ENCODE measurements around the gene CCDC3.

Gene CCDC3

DNA sequence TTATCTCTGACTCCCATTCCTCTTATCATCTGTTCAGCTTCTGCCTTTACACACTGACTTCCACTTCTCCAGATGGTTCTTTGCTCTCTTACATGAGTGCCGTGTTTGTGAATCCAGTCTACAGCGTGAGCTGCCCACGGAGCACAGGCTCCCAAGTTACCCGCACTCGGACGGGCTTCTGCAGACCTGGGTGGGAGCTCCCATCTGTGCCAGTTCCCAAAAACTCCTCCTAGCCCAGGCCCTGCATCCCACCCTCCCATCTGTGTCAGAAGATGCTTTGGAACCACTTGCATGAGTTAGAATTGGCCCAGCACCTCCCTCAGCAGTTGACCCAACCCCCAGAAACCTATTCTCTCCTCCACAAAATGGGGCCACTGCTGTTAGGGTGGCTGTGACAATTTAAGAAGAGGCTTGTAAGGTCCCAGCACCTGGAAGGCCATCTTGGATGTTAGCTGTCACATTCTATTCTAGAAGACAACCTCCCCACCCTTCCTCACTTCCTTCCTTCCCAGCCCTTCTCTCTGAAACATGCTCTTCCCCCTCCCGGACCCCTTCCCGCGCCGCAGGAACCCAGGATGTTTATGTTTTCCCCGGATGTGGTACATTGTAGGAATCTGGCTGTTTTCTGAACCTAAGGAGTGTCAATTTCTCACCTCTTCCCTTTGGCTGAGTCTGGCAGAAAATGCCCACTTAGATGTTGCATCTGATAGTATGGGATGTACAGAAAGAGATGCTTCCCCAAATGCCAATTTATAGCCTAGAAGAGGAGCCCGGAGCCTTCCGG, 79.2 kb downstream of the CCDC3 start:
- DNase-seq (ENCODE audit: low read depth) = no peak

DNA sequence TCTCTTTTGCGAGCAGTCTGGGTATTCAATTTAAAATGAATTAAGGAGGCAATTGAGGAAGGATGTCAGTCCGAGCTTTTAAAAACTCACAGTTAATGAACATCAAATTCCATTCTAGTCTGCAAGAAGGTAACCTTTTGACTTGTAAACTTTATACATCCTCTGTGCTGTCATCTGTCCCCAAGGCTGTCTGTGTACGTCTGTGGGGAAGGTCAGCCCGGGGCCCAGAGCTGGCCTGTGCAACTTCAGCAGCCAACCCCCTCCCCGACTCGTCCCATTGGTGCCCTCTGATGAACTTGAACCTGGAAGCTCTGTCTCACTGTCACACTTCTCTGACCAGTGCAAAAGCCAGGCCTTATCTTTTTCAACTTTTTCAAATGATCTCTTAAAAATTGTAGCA, 80.3 kb downstream of the CCDC3 start:
- DNase-seq (ENCODE audit: low read depth) = no peak

DNA sequence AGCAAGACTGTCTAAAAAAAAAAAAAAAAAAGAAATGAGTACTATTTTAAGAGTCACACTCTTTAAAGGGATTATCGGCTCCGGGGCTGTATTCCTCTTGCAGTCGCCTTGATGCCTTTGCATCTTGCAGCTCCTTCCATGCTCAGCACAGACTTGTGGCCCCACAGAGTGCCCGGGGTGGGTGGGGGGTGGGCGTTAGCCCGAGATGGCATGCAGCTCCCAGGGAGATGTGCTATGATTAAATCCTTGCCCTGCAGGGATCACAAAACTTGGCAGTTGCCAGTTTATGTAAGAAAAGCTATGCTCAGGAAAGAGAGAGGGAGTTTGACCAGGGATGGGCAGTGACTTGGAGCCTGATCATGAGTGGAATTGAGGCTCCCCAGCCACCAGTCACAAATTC, 81.9 kb downstream of the CCDC3 start:
- no peak for DNase-seq (ENCODE audit: low read depth)

DNA sequence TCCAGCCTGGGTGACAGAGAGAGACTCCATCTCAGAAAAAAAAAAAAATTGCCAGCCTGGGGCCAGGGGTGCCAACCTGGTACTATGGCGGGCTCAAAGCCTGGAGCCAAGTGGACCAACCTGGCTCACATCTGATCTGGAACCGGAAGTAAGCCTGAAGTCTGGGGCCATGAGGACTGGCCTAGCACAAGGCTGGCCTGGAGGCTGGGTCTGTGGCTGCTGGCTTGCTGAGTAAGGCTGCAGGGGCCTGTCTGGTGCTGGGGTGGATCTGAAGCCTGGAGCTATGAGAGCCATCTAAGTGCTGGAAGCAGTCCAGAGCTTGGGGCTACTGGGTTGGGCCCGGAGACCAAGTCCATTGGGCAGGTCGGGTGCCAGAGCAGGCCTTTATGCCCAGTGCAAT, 84.9 kb downstream of the CCDC3 start:
- DNase-seq (ENCODE audit: low read depth) = no peak

DNA sequence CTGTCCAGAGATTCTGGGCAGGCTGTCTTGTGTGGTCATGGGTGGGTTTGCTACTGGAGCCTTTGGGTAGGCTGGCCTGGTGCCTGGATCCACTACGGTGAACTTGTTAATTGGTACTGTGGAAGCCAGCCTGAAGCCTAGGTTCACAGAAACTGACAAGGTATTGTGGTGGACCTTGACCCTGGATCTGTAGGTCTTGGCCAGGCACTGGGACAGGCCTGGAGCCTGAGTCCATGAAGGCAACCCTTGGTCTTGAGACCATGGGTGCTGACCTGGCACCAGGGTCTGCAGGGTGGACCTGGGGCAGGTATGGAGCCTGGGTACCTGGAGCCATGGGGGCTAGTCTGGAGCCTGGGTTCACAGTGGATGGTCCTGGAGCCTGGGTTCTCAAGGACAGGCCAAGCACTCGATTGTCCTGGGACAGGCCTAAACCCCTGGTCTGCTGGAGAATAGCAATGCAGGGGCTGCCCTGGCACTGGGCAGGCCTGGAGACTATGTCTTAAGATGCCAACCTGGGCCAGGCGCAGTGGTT, 85.8 kb downstream of the CCDC3 start:
- no peak for DNase-seq (ENCODE audit: low read depth)

DNA sequence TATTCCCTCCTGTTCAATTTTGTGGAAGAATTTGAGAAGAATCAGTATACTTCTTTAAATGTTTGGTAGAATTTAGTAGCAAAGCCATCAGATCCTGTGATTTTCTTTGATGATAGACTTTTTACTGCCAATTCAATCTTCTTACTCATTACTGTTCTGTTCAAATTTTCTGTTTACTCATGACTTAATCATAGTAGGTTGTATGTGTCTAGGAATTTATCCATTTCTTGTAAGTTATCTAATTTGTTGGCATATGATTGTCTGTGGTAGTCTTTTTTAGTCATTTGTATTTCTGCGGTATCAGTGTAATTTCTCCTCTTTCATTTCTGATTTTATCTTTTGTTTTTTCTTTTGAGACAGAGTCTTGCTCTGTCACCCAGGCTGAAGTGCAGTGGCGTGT, 87.4 kb downstream of the CCDC3 start:
- no peak for DNase-seq (ENCODE audit: low read depth)

DNA sequence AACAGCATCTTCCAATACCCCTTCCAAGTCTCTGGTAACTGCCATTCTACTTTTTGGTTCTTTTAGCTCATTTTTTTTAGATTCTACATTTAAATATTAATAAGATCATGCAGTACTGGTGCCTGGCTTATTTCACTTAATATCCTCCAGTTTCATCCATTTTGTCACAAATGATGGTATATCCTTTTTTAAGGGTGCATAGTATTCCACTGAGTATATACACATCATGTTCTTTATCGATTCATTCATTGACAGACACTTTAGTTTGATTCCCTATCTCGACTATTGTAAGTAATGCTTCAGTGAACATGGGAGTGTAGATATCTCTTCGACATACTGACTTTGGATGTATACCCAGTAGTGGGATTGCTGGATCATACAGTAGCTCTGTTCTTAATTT, 89.7 kb downstream of the CCDC3 start:
- no peak for DNase-seq (ENCODE audit: low read depth)

DNA sequence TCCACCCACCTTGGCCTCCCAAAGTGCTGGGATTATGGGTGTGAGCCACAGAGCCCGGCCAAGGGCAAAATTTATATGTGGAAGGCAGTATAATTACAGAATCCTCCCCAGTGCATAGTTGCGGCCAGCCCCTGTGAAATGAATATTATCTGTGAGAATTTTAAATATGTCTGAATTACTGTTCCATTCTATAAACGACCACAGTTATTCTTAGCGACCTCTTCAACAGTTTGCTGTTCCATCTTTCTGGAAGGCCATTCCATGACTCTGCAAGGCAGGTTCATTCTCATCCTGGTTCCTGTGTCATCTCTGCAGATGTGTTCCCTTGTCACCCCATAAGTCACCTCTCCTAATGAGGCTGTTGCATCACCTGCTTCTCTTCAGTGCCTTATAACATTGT, 90.7 kb downstream of the CCDC3 start:
- no peak for DNase-seq (ENCODE audit: low read depth)

DNA sequence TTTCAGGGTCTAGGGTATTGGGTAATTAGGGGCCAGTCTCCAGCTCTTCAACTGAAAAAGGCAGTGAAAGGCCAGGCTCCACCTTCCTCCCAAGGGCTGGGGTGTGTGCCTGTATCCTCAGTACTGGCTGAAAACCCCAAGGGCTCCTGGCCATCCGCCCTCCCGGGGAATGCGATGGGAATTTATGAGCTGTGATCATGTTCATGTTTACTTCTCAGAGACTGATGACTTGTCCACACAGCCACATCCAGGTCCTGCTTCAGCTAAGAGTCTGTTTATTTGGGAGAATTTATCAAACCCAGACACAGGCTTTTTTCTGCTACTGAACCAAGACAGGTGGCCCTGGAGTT, 91.7 kb downstream of the CCDC3 start:
- DNase-seq (ENCODE audit: low read depth) = no peak

DNA sequence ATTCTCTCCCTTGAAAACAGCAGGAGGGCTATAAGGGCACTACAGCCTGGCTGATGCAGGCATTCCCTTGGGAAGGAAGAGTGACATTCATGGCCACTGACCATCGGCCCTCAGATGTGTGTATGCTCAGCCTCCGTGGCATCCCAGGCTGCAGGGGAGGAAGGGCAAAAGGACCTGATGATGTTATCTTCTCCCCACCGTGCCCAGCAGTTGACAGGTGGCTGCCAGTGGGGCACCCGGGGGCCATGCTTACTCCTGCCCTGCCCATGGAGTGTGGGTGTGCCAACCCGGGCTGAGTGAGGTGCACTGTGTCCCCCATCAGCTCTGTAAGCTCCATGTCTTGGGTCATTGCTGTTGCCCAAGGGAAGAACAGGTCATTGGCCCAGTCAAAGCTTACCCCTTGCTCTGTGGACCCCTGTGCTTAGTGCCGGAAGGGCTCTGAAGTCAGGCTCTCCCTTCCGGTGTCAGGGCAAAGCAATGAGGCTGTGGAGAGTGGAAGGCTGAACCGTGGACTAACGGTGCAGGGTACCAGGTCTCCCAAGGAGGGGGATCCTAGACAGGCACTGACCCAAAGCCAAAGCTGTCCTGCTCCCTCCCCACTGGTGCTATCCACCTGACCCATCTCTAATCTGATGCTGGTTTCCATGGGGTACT, 92.2 kb downstream of the CCDC3 start:
- no peak for DNase-seq (ENCODE audit: low read depth)

DNA sequence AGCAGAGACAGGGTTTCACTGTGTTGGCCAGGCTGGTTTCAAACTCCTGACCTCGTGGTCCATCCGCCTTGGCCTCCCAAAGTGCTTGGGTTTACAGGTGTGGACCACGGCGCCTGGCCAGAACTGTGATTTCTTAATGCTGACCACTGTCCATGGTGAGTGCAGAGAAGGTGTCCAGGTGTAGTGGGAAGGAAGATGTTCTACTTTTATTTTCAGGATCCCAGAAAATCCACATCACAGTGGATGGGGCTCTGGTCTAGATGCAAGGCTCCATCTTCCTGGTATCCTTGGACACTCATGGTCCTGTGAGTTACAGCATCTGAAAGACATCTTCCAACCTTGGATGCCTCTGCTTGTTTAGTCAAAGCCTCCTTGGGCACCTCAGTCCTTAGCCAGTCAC, 92.7 kb downstream of the CCDC3 start:
- DNase-seq (ENCODE audit: low read depth) = no peak

DNA sequence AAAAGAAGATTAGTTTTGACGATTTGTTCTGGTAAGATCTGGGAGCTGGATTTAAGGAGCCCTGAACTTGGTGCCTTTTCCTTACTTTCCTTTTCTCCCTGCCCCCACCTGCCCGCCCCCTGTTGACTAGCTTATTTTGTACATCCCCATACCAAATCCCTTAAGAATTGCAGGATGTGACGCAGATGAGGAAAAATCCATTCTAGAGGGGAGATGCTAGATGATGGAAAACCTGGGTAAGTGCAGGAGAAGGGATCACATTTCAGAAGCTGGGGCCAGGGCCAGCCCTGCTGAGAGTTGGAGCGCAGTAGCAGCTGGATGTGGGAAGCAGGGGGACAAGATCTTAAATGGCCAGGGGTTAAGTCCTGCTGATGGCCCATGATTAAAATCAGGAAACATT, 93.9 kb downstream of the CCDC3 start:
- no peak for DNase-seq (ENCODE audit: low read depth)

DNA sequence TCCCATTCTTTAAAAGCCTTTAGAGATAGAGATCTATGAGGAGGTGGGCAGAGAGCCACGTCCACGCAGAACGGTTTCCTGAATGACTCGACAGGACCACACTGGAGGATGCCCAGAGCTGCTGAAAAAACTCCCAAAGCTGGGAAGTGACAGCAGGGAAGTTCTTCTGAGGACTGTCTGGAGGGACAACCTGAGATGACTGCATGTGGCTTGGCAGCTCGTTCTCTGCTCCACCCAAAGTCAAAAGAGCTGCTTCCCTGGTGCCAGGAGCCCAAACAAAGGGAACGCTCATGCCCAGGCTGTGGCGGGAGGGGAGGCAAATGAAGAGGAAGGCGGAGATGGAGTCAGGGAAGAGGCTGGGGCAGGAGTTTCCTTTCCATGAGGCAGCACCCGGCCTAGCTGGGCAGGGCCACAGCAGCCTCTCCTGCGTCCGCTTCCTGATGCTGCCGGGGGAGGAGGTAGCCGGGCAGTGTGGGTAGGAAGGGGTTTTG, 95.4 kb downstream of the CCDC3 start:
- no peak for DNase-seq (ENCODE audit: low read depth)

DNA sequence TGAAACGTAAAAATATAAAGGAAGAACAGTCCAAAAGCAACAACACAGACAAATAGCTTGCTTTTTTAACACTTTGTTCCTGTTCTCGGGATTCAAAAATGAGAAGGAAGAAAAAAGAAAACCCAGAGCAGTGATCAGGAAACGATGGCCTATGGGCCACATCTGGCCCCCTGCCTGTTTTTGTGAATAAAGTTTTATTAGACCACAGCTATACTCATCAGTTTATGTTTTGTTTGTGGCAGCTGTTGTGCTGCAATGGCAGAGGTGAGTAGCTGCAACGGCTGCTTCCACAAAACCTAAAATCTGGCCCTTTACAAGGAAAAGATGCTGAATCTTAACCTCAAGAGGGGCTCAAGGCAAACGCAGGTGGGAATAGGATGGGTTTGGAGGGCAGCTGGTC, 96.4 kb downstream of the CCDC3 start:
- no peak for DNase-seq (ENCODE audit: low read depth)

DNA sequence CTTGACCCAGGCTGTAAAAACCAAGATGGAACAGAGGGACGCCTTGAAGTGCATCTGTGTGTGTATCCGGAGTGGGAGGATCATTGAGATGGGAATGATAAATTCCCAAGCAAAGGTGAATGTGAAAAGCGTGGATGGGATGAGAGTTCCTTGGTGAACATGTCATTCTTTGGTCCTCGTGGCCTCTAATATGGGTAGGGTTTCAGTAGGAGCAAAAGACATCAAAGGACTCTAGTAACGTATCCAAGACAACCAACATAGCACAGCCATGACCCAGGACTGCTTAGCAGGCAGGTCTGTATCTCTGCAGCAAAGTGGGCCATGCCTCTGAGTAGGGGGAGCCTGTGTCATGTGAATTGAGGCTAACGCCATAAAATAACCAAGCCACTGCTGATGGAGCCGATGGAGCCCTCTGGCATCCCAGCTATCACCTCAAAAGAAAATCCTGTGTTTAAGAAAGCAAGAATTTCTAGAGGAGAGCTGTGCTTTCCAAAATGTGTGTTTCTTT, 98.6 kb downstream of the CCDC3 start:
- DNase-seq (ENCODE audit: low read depth) = no peak

DNA sequence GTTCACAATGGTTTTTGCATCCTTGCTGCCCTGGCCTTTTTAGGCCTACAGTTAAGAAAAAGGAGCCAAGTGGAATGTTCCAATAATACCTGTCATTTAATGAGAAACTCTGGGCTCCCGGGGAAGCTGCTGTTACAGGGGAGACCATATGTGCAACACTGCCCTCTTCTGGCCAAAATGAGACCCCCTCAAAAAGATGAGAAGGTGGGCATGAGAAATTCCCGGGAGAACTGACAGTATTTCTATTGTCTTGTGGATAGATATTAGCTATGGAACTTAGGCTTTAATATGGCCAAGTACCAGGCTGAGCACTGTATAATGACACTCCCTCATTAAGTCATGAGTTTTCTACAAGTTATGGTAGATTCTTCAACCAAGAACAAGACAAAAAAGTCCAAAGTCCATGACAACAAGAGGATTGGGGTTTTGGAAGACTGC, 99.4 kb downstream of the CCDC3 start:
- peak; percentile 44 for DNase-seq (ENCODE audit: low read depth)

DNA sequence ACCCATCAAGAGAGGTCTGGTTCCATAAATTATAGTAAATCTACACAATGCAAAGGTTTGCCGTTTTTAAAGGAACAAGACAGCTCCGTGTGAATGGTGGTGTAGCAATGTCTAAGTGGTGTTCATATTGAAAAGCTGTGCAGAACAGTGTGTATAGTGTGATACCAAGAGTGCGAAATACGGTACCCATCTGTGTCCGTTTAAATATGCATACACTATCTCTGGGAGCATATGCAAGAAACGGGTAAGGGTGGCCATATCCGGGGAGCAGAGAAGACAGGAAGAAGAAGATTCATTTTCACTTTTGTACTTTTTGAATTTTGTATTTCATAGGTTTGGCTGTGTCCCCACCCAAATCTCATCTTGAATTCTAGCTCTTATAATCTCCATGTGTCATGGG, 102.0 kb downstream of the CCDC3 start:
- no peak for DNase-seq (ENCODE audit: low read depth)

DNA sequence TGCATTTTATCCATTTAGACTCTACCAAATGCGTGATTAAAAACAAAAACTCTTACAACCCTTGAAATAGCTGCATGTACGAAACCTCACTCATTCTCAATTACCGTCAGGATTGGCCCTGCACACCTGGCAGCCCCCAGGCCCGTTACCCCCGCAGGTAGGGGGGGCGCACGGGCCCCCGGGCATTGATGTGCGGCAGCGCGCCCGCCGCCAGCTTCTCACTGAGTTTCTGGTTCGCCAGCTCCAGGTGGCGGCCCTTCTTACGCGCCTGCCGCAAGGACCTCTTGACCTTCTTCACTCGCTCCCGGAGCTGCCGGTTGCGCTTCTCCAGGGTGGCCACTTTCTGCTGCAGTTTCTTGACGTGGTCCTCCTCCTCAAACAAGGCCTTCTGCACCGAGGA, 103.2 kb downstream of the CCDC3 start:
- no peak for DNase-seq (ENCODE audit: low read depth)

DNA sequence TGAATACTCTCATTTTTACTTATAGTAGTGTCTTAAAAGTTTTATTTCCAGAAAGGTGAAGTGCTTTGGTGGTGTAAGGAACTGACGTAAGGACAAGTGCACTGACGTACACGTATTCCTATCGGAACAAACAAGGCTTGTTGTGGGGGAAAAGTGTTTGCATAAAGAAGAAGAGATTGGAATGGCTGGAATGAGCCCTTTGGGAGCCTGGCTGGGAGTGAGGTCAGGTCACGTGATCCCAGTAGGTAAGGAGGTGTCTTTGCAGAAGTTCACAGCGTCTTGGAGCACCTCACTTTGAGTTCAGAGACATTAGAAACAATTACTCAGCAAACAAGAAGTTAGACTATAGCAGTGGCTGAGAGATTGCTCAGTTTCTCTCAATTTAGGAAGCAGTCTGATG, 104.2 kb downstream of the CCDC3 start:
- DNase-seq (ENCODE audit: low read depth) = no peak

DNA sequence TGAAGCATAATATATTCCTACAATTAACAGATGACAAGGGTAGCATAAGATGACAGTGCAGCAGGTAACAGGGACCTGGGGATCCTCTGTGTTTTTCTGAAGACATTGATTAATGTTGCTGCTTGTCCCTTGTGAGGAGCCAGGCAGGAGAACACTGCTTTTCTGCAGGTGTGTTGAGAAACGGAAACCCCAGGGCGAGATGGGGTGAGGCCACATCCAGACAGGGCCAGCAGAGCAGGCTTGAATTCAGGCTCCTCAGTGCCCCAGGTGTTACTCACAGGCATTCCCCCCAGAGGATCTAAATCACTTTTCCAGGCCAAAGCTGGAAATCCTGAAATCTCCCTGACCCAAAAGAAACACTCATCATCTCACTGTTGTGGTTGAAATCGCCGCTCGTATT, 105.3 kb downstream of the CCDC3 start:
- DNase-seq (ENCODE audit: low read depth) = no peak

DNA sequence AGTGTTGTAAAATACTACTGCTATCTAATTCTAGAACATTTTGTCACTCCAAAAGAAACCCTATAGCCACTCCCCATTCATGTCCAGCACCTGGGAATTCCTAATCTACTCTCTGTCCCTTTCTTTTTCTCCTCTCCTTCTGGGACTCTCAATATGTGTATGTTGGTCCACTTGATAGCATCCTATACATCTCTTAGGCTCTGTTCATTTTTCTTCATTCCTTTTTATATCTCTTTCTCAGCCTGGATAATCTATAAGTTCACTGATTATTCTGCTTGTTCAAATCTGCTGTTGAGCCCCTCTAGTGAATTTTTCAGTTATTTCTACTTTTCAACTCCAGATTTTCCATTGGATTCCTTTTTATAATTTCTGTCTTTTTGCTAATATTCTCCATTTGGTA, 108.6 kb downstream of the CCDC3 start:
- DNase-seq (ENCODE audit: low read depth) = no peak

DNA sequence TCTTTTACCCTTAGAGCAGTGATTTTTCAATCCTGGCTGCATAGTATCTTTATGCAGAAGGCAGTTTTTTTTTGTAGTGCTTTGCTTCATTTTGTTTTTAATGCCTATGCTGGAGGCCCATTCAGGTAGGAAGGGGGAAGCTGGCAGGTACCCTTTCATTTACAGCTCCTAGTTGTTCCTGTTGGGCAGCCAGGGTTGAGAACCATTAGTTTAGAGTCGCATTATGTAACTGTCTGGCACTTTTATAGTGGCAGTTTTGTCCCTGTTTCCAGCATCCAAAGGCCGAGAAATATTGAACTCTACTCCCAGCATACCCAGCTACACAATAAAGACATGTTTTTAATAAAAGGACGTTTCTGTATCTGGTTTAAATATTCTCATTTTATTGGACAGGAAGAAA, 110.6 kb downstream of the CCDC3 start:
- DNase-seq (ENCODE audit: low read depth) = no peak

DNA sequence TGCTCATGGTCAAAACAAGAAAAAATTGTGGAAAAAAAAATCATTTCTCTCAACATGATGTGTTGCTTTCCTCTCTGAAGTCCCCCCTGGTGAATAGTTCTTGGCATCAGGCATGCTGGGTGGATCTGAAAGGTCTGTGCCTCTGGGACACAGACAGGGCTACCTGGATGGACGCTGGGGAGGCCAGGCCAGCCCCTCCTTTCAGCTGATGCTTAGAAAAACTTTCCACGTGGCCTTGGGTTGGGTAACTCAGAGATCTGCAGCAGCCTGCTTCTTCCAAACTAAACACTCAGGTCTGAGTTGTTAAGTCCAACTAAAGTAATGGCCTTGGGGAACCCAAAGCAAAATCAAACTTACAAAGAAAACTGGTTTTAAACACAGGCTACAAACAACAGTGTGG, 113.0 kb downstream of the CCDC3 start:
- no peak for DNase-seq (ENCODE audit: low read depth)

Measured in amniotic epithelial cell (primary cell).